Measurements from ENCODE around the gene SPAG5.

The SPAG5 gene

DNA sequence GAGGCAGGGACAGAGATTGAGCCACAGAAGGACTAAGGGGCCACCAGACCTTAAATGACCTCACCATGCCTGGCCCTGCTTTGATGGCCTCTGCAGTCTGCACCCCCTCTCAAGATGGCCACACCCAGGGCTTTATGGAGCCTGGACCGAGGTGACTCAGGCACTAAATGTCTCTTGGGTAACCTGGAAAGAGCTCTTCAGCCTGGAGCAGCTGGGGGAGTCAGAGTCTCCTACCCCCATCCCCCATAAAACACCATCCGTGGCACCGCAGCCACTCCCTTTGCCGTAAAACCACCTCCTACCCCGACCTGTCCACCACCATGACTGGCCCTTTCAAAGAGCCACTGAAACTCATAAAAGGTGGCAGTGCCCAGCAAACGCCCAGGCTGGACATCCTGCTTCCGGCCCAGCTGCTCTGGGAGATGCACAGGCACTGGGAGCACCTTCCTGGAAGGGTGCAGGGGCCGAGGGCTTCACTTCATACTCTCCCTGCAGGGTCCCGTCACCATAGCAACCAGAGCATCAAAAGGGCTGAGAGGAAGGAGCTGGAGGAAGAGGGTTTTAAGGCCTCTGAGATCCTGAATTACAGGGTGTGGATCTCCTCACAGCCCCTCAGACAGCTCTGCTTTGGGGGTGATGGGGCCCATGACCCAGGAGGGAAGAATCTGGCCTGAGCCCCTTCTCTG is 70.4 kb downstream of the SPAG5 start:
- DNase-seq (ENCODE audit: low read depth): peak; percentile 61
- TF ChIP-seq, protein P1, sequence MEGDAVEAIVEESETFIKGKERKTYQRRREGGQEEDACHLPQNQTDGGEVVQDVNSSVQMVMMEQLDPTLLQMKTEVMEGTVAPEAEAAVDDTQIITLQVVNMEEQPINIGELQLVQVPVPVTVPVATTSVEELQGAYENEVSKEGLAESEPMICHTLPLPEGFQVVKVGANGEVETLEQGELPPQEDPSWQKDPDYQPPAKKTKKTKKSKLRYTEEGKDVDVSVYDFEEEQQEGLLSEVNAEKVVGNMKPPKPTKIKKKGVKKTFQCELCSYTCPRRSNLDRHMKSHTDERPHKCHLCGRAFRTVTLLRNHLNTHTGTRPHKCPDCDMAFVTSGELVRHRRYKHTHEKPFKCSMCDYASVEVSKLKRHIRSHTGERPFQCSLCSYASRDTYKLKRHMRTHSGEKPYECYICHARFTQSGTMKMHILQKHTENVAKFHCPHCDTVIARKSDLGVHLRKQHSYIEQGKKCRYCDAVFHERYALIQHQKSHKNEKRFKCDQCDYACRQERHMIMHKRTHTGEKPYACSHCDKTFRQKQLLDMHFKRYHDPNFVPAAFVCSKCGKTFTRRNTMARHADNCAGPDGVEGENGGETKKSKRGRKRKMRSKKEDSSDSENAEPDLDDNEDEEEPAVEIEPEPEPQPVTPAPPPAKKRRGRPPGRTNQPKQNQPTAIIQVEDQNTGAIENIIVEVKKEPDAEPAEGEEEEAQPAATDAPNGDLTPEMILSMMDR (IDR thresholded peaks at IDR 0.05; ENCODE audit: insufficient read depth, low read depth, low read length, missing control alignments): no peak
- H3K4me3 ChIP-seq (ENCODE audit: low read length): no peak overlapping the region

DNA sequence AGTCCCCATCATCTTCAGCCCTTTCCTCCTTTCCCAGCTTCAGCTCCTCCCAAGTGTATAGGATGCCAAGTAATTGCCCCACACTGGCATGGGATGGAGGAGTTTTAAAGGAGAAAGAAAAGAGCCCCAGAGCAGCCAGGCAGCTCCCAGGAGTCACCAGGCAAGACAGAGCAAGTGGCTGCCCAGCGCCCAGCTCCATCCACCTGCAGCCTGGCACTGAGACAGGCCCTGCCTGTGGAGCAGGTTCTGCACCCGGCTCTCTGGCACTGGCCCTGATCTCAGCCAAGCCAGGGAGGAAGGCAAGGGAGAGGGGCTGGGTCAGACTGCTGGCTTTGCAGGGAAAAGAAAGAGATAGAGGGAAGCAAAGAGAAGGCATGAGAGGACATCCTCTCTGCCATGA is 71.0 kb downstream of the SPAG5 start:
- TF ChIP-seq, protein P1 (IDR thresholded peaks at IDR 0.05; ENCODE audit: insufficient read depth, low read depth, low read length, missing control alignments): no peak
- H3K4me3 ChIP-seq (ENCODE audit: low read length): no peak overlapping the region
- peak; percentile 87 for DNase-seq (ENCODE audit: low read depth)

Measured in epithelial cell of esophagus (primary cell).